ENCODE measurements around the gene LENEP.

LENEP gene

DNA sequence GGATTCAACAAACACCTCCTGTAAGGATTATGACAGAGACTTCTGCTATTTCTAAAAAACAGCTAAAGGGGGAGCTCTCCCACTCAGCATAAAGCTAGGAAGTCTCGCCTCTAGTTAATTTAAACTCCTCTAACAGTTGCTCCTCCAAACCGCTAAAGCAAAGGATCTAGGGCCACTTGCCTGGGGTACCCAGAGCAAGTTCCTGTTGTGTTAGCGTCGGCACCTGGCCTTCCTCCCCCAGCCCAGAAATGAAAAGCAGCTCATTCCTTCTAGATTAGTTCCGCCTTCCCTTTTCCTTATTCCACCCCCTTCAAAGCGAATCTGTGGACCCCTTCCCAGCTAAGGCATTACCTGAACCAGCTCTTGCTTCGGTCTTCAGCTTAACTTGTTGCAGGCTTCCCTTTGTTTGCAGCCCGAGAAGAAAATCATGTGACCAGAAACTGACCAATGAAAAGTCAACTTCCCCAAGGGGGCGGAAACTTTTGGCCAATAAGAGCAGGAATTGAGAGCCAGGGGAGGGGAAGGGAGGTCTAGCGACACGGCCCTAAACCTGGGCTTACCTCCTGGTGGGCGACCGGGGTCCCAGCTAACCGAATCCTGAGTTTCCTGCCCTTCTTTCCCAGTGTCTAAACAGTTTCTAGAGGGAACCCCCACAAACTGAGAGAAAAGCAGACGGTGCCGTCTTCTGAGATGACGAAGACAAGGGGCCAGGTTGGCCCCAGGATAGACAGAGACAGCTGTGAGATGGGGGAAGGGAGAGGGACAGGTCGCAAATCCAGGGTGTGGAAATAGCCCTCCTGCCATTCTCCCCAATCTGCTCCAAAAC lies 37.5 kb upstream of the LENEP start, which contains the start of gene PBXIP1:
PBXIP1 (minus strand) TSS at position 382 of the 826 bp plus-strand sequence. CDS start 2,378 bp downstream, outside the sequence.
- H3K36me3 Mint-ChIP-seq (ENCODE audit: low read depth) = peaks cover 36% of the 10 kb centered on the region
- H3K9me3 Mint-ChIP-seq = no peaks in the 10 kb centered on the region
- DNase-seq = peak; percentile 77
- peaks cover 84% of the 10 kb centered on the region for H3K4me1 Mint-ChIP-seq (ENCODE audit: low read depth)
- peak within 1 kb of the TSS; percentile 89 for H3K4me3 Mint-ChIP-seq
- no peaks in the 10 kb centered on the region for H3K27me3 Mint-ChIP-seq
- peak within 1 kb of the TSS; percentile 96 for H3K27ac Mint-ChIP-seq

DNA sequence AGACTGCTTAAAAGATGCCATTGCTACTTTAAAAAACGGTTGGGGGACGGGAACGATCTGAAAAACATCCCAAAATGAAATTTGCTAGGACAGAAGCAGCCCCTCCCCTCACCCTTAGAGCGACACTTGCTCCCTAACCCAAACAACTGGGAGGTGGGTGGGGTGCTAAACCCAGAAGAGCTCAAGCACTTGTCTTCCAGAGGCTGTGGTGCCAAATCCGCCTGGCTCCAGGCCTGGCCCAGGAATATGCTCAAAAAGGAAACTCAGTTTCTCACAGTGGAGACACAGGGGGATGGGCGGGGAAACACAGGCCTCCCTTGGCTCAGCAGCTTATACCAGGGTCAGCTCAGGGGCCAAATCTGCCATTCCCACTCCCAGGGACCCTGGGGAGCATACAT lies 36.8 kb upstream of the LENEP start:
- Mint-ChIP-seq H3K4me3 (peak overlapping the region; percentile 89), H3K36me3 (ENCODE audit: low read depth) (peaks cover 39% of the 10 kb centered on the region), H3K27ac (peak overlapping the region; percentile 96), H3K27me3 (no peaks in the 10 kb centered on the region), H3K9me3 (no peaks in the 10 kb centered on the region), H3K4me1 (ENCODE audit: low read depth) (peaks cover 80% of the 10 kb centered on the region)
- DNase-seq = no peak

DNA sequence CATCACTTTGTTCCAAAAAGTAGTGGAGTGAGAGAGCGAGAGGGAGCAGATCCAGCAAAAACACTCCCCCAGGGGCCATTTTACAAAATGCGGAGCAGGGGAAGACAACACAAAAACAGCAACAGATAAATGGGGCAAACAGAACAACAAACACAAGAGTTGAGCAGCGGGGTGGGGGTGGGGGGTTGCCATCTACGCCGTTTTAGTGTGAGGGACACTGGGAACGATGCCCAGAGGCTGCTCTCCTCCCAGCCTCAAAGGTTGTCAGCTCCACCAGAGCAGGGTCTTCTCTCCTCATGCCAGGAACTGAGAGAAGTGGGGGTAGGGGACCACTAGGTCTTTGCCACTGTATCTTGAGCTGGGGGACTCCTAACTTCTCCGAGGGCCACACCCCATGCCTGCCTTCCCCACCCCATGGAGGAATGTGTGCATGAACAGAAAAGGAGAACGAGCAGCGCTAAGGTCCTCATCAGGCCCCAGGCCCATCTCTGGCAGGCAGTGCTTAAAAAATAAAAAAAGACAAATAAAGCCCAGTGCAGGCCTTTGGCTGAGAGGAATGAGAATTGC lies 36.2 kb upstream of the LENEP start:
- no peak for DNase-seq
- Mint-ChIP-seq H3K9me3 (no peaks in the 10 kb centered on the region), H3K27ac (peak overlapping the region; percentile 96), H3K4me3 (no peak overlapping the region), H3K4me1 (ENCODE audit: low read depth) (peaks cover 74% of the 10 kb centered on the region), H3K27me3 (no peaks in the 10 kb centered on the region), H3K36me3 (ENCODE audit: low read depth) (peaks cover 41% of the 10 kb centered on the region)

DNA sequence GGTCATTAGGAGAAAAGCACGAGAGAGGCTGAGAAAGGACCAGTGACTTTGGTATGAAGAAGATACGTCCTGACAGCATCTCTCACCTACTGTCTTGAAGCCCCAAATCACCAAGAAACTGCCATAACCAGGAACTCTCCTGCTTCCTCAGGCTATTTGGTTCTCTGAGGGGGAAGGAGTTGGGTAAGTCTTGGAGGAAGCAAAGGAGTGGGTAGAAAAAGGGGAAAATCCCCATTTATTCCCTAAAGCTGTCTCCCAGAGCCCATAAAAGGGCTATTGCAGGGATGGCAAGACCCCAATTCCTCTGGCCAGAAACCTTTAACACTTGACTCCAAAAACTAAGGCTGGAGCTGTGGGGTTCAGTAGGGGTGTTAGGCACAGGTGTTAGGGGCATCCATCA lies 35.4 kb upstream of the LENEP start:
- Mint-ChIP-seq H3K4me3 (no peak overlapping the region), H3K27me3 (no peaks in the 10 kb centered on the region), H3K36me3 (ENCODE audit: low read depth) (peaks cover 49% of the 10 kb centered on the region), H3K4me1 (ENCODE audit: low read depth) (peaks cover 72% of the 10 kb centered on the region), H3K27ac (peak overlapping the region; percentile 74), H3K9me3 (no peaks in the 10 kb centered on the region)
- no peak for DNase-seq

DNA sequence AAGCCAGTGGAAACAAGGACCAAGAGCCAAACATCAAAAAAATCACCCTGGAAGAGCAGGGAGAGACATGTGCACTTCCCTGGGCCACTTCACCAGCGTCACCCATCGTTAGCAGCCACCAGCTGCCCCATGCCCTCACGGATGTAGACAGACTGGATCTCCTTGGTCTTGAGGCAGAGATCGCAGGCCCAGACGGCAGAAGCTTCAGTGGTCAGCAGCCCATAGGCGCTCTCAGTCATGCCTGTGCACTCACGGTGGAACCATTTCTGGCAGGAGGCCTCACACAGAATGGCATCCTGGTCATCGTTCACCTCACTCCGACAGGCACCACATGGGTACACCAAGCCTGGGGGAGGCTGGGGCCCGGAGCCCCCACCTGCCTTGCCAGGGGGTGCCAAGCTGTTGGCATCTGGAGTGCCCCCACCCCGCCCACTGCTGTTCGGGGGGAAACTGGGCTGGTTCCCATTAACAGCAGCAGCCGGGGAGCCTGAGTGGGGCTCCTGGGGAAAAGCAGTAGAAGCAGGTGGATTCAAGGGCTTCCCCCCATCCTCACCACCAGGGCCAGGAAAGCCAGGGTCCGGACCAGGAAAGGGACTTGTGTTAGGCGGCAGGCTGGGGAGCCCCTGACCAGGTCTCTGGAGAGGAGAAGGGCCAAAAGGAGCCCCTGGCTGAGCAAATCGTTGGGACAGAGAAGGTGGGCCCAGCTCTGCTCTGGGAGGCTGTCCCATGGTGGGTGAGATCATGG lies 34.5 kb upstream of the LENEP start:
- no peak for DNase-seq
- Mint-ChIP-seq H3K27ac (peak overlapping the region; percentile 74), H3K27me3 (no peaks in the 10 kb centered on the region), H3K36me3 (ENCODE audit: low read depth) (peaks cover 58% of the 10 kb centered on the region), H3K9me3 (no peaks in the 10 kb centered on the region), H3K4me3 (peak overlapping the region; percentile 20), H3K4me1 (ENCODE audit: low read depth) (peaks cover 72% of the 10 kb centered on the region)

GRCh38 chr1:154959426-154959780 lies 34.0 kb upstream of the LENEP start:
- H3K4me1 Mint-ChIP-seq (ENCODE audit: low read depth) = peaks cover 69% of the 10 kb centered on the region
- no peak for DNase-seq
- H3K9me3 Mint-ChIP-seq = no peaks in the 10 kb centered on the region
- H3K27me3 Mint-ChIP-seq = no peaks in the 10 kb centered on the region
- no peak overlapping the region for H3K27ac Mint-ChIP-seq
- H3K36me3 Mint-ChIP-seq (ENCODE audit: low read depth) = peaks cover 63% of the 10 kb centered on the region
- H3K4me3 Mint-ChIP-seq = peak overlapping the region; percentile 96

DNA sequence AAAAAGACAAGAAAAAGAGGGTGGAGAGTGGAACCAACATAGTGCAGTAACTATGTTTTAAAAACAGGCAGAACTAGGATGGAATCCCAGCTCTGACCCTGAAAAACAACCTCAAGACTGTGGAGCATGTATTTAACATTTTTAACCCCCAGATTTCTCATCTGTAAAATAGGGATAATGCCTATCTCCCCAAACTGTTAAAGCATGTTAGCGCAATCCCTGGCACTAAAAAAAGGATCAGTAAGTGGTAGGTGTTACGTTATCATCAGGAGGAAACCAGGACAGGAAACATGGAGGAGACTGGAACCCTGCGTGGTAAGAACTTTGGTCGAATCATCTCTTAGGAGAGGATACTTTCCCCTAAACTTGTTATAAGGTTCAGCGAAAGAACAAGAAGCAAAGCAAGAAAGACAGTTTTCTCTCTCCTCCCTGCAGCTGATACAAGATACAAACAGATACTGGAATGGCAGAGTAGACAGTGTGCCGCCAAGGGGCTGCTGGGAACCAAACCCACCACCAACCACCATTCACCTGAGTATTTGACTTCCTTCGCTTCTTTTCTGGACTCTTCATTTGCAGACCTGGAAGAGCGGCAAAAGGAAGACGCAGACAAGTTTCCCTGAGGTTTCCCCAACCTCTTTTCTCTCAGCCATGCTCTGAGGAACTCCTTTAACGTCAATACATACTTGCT lies 32.8 kb upstream of the LENEP start:
- Mint-ChIP-seq H3K9me3 (no peaks in the 10 kb centered on the region), H3K4me3 (peak overlapping the region; percentile 96), H3K36me3 (ENCODE audit: low read depth) (peaks cover 74% of the 10 kb centered on the region), H3K27ac (peak overlapping the region; percentile 94), H3K4me1 (ENCODE audit: low read depth) (peaks cover 60% of the 10 kb centered on the region), H3K27me3 (no peaks in the 10 kb centered on the region)
- DNase-seq = peak; percentile 29

DNA sequence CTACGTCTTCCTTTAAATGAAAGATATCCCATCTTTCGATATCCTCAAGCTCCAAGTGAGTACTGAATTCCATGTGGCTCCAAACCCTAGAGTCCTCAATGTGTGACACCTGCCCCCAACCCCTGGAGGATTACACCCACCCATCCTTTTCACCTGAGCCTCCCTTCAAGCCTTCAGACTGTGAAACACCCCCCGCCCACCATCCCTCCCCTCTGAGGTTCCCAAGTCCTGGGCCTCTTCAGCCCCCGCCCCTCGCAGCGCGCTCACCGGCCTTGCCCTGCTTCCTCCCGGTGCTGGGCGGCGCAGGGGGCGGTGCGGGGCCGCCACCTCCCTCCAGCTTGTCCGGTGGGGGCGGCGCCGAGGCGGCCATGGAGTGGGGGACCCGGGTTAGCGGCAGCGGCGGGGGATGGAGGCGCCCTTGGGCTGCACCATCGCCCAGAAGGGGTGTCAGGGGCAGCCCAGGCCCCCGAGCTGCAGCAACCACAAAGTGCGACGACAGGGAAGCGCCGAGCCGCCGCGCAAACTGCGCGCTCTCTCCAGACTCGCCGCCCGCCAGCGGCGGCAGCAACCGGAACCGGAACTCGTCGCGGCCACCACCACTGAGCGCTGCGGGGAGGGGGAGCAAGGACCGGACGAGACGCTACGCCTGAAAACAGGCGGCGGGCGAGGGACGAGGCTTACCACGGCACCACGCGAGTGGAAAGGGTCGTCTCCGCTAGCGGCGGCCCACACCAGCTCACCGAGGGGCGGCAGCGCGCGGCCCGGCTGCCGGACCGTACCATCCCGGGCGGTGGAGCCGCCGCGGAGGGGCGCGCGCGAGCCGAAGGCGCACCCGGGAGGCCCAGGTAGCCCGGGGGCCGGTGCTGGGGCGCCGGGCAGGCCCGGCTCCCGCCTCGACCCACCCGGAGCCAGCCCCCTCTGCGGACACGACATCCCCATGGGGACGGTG lies 31.9 kb upstream of the LENEP start, which contains the start of gene PYGO2:
PYGO2 (minus strand) TSS at position 576 of the 949 bp plus-strand sequence; CDS start at position 370, 206 bp downstream.
- H3K27me3 Mint-ChIP-seq = no peaks in the 10 kb centered on the region
- H3K9me3 Mint-ChIP-seq = no peaks in the 10 kb centered on the region
- H3K27ac Mint-ChIP-seq = peak within 1 kb of the TSS; percentile 96
- peak within 1 kb of the TSS; percentile 96 for H3K4me3 Mint-ChIP-seq
- peaks cover 51% of the 10 kb centered on the region for H3K4me1 Mint-ChIP-seq (ENCODE audit: low read depth)
- H3K36me3 Mint-ChIP-seq (ENCODE audit: low read depth) = peaks cover 83% of the 10 kb centered on the region
- peak; percentile 91 for DNase-seq

- peaks cover 44% of the 10 kb centered on the region for H3K4me1 Mint-ChIP-seq (ENCODE audit: low read depth)
- no peaks in the 10 kb centered on the region for H3K9me3 Mint-ChIP-seq
- H3K36me3 Mint-ChIP-seq (ENCODE audit: low read depth) = peaks cover 88% of the 10 kb centered on the region
- no peaks in the 10 kb centered on the region for H3K27me3 Mint-ChIP-seq
- no peak for DNase-seq
- H3K27ac Mint-ChIP-seq = peak overlapping the region; percentile 96
- peak overlapping the region; percentile 96 for H3K4me3 Mint-ChIP-seq
Observed at GRCh38 chr1:154962156-154962749, 31.1 kb upstream of the LENEP start.

- peak overlapping the region; percentile 96 for H3K4me3 Mint-ChIP-seq
- peaks cover 88% of the 10 kb centered on the region for H3K36me3 Mint-ChIP-seq (ENCODE audit: low read depth)
- peak overlapping the region; percentile 96 for H3K27ac Mint-ChIP-seq
- DNase-seq = peak; percentile 28
- no peaks in the 10 kb centered on the region for H3K9me3 Mint-ChIP-seq
- peaks cover 40% of the 10 kb centered on the region for H3K4me1 Mint-ChIP-seq (ENCODE audit: low read depth)
- H3K27me3 Mint-ChIP-seq = no peaks in the 10 kb centered on the region
Observed at GRCh38 chr1:154962795-154963330, 30.5 kb upstream of the LENEP start.

GRCh38 chr1:154963643-154964042 lies 29.7 kb upstream of the LENEP start:
- H3K4me3 Mint-ChIP-seq = no peak overlapping the region

GRCh38 chr1:154964359-154964758 lies 29.0 kb upstream of the LENEP start:
- no peak for DNase-seq
- peaks cover 90% of the 10 kb centered on the region for H3K36me3 Mint-ChIP-seq (ENCODE audit: low read depth)
- H3K27ac Mint-ChIP-seq = peak overlapping the region; percentile 85
- H3K4me1 Mint-ChIP-seq (ENCODE audit: low read depth) = peaks cover 39% of the 10 kb centered on the region
- H3K9me3 Mint-ChIP-seq = no peaks in the 10 kb centered on the region
- no peak overlapping the region for H3K4me3 Mint-ChIP-seq
- H3K27me3 Mint-ChIP-seq = no peaks in the 10 kb centered on the region

More at GRCh38 chr1:154963643-154964042, 29.7 kb upstream of the LENEP start:
- no peak for DNase-seq
- Mint-ChIP-seq H3K9me3 (no peaks in the 10 kb centered on the region), H3K4me1 (ENCODE audit: low read depth) (peaks cover 34% of the 10 kb centered on the region), H3K27me3 (no peaks in the 10 kb centered on the region), H3K36me3 (ENCODE audit: low read depth) (peaks cover 88% of the 10 kb centered on the region), H3K27ac (peak overlapping the region; percentile 85)

GRCh38 chr1:154966111-154966510 lies 27.3 kb upstream of the LENEP start:
- Mint-ChIP-seq H3K27ac (peak overlapping the region; percentile 29), H3K27me3 (no peaks in the 10 kb centered on the region), H3K4me3 (no peak overlapping the region), H3K36me3 (ENCODE audit: low read depth) (peaks cover 83% of the 10 kb centered on the region), H3K4me1 (ENCODE audit: low read depth) (peaks cover 36% of the 10 kb centered on the region), H3K9me3 (no peaks in the 10 kb centered on the region)
- no peak for DNase-seq
